Measurements from ENCODE around the gene XYLB. TPM values are rescaled to one million over a fixed set of nuclear protein-coding genes. Genes with fewer than 3 reads are reported as not detected.

Gene XYLB
- polyA plus RNA-seq, 1 of the 3 experiments (the other 2 are of a cell fraction), result 2.7 TPM

DNA sequence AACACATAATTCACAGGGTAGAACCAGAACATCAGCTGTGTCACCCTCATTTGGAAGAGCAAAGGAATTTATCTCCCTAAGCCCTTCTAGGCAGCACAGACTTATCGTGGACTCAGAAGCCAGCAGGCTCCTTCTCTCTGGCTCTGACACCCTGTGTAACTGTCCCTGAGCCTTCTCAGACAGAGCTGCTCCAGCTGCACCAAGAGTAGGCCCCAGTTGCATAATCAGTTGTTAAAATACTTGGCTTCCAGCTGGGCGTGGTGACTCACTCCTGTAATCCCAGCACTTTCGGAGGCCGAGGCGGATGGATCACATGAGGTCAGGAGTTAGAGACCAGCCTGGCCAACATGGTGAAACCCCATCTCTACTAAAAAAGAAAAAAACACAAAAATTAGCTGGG lies 57.7 kb downstream of the XYLB start:
- H3F3A ChIP-seq (replicated peaks; ENCODE audit: insufficient read depth), result no peaks in the 10 kb centered on the region
- H3K9me2 ChIP-seq, result no peaks in the 10 kb centered on the region
- H4K20me1 ChIP-seq (ENCODE audit: insufficient read depth), result no peaks in the 10 kb centered on the region
- no peak overlapping the region for H3K4me3 ChIP-seq (ENCODE audit: low read depth in 2 of 2, low read length in 1 of 2)
- TF ChIP-seq, protein P1, sequence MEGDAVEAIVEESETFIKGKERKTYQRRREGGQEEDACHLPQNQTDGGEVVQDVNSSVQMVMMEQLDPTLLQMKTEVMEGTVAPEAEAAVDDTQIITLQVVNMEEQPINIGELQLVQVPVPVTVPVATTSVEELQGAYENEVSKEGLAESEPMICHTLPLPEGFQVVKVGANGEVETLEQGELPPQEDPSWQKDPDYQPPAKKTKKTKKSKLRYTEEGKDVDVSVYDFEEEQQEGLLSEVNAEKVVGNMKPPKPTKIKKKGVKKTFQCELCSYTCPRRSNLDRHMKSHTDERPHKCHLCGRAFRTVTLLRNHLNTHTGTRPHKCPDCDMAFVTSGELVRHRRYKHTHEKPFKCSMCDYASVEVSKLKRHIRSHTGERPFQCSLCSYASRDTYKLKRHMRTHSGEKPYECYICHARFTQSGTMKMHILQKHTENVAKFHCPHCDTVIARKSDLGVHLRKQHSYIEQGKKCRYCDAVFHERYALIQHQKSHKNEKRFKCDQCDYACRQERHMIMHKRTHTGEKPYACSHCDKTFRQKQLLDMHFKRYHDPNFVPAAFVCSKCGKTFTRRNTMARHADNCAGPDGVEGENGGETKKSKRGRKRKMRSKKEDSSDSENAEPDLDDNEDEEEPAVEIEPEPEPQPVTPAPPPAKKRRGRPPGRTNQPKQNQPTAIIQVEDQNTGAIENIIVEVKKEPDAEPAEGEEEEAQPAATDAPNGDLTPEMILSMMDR (IDR thresholded peaks at IDR 0.05), result no peak
- TF ChIP-seq SIN3A (IDR thresholded peaks at IDR 0.05; ENCODE audit: borderline replicate concordance, low read depth, low read length) (no peak), TCF12 (IDR thresholded peaks at IDR 0.05) (no peak), USF2 (IDR thresholded peaks at IDR 0.05; ENCODE audit: borderline replicate concordance, low read depth, low read length) (no peak), FOXM1 (IDR thresholded peaks at IDR 0.05; ENCODE audit: low read depth) (no peak), RCOR1 (IDR thresholded peaks at IDR 0.05; ENCODE audit: low read length) (no peak), RAD21 (IDR thresholded peaks at IDR 0.05; ENCODE audit: low read length) (no peak), JUND (IDR thresholded peaks at IDR 0.05) (no peak), USF1 (IDR thresholded peaks at IDR 0.05; ENCODE audit: borderline replicate concordance, low read depth) (no peak), IRF3 (IDR thresholded peaks at IDR 0.05; ENCODE audit: low read depth, low read length) (no peak), NRF1 (IDR thresholded peaks at IDR 0.05; ENCODE audit: low read depth, low read length) (no peak), TEAD4 (IDR thresholded peaks at IDR 0.05; ENCODE audit: borderline replicate concordance, insufficient read depth) (no peak), FOXJ3 (CRISPR knock-in tag; IDR thresholded peaks at IDR 0.05) (no peak), POLR2AphosphoS5 (IDR thresholded peaks at IDR 0.05; ENCODE audit: low read depth, low read length) (no peak), TAF1 (IDR thresholded peaks at IDR 0.05; ENCODE audit: borderline replicate concordance, low read depth, low read length) (no peak), SMC3 (IDR thresholded peaks at IDR 0.05; ENCODE audit: low read depth, low read length) (no peak), YY1 (IDR thresholded peaks at IDR 0.05; ENCODE audit: low read depth) (no peak), GATA2 (CRISPR knock-in tag; IDR thresholded peaks at IDR 0.05) (no peak)
- TF ChIP-seq, protein P2, sequence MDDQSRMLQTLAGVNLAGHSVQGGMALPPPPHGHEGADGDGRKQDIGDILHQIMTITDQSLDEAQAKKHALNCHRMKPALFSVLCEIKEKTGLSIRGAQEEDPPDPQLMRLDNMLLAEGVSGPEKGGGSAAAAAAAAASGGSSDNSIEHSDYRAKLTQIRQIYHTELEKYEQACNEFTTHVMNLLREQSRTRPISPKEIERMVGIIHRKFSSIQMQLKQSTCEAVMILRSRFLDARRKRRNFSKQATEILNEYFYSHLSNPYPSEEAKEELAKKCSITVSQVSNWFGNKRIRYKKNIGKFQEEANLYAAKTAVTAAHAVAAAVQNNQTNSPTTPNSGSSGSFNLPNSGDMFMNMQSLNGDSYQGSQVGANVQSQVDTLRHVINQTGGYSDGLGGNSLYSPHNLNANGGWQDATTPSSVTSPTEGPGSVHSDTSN (IDR thresholded peaks at IDR 0.05), result no peak
- TF ChIP-seq, protein P3, sequence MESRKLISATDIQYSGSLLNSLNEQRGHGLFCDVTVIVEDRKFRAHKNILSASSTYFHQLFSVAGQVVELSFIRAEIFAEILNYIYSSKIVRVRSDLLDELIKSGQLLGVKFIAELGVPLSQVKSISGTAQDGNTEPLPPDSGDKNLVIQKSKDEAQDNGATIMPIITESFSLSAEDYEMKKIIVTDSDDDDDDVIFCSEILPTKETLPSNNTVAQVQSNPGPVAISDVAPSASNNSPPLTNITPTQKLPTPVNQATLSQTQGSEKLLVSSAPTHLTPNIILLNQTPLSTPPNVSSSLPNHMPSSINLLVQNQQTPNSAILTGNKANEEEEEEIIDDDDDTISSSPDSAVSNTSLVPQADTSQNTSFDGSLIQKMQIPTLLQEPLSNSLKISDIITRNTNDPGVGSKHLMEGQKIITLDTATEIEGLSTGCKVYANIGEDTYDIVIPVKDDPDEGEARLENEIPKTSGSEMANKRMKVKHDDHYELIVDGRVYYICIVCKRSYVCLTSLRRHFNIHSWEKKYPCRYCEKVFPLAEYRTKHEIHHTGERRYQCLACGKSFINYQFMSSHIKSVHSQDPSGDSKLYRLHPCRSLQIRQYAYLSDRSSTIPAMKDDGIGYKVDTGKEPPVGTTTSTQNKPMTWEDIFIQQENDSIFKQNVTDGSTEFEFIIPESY (IDR thresholded peaks at IDR 0.05; ENCODE audit: borderline replicate concordance, low read depth), result no peak
- H3K79me2 ChIP-seq (ENCODE audit: insufficient read depth), result no peaks in the 10 kb centered on the region
- no peak overlapping the region for H3K4me2 ChIP-seq
- no peak overlapping the region for H3K27ac ChIP-seq (ENCODE audit: low read depth in 2 of 2, low read length in 1 of 2)
- H3K36me3 ChIP-seq (replicated peaks in 1 of 2; ENCODE audit: control insufficient read depth in 1 of 2, insufficient read depth in 2 of 2, low read length in 1 of 2), result peaks cover 3 to 11% of the 10 kb centered on the region in 2 experiments
- no peak for DNase-seq
- 77% methylated on average over 5 of the region's 5 CpGs for WGBS (ENCODE audit: low lambda C conversion rate)
- H3K9me3 ChIP-seq, result no peaks in the 10 kb centered on the region
- H3K27me3 ChIP-seq (ENCODE audit: insufficient read depth), result no peaks in the 10 kb centered on the region
- no peak overlapping the region for H3K9ac ChIP-seq
- POLR2A ChIA-PET, result no interaction called here
- no peak overlapping the region for H2AFZ ChIP-seq (ENCODE audit: low read depth)
- CTCF ChIA-PET, result interaction anchor here (0.6 to 1.2 kb wide), 3 partner anchors 75 to 987 kb away, joined by 3 read pairs; no protein-coding TSS in a partner anchor
- H3K4me1 ChIP-seq (ENCODE audit: control insufficient read depth in 1 of 2, insufficient read depth in 2 of 2, low read depth in 1 of 2, low read length in 1 of 2), result no peaks in the 10 kb centered on the region
